ENCODE data around the gene KRT85.
"Not testable (repeated sequence)": the region's sequence is repeated elsewhere in the genome, so short reads cannot be mapped to it uniquely, and the experiment has no call there.

Gene KRT85

GRCh38 chr12:52323416-52324152 lies 43.7 kb downstream of the KRT85 start:
- no peak for DNase-seq (ENCODE audit: low spot score)

GRCh38 chr12:52323001-52323400 lies 44.3 kb downstream of the KRT85 start:
- DNase-seq (ENCODE audit: low spot score) = no peak

GRCh38 chr12:52322069-52322468 lies 45.2 kb downstream of the KRT85 start:
- DNase-seq (ENCODE audit: low spot score) = no peak

- no peak for DNase-seq (ENCODE audit: low spot score)
These were observed 45.9 kb downstream of the KRT85 start for GRCh38 chr12:52321418-52321817.

- DNase-seq (ENCODE audit: low spot score) = no peak
These were observed 46.4 kb downstream of the KRT85 start, which contains the start of gene KRT83 for GRCh38 chr12:52320784-52321400. TSS of gene KRT83 (minus strand) at chr12:52321398. CDS start at chr12:52321335, 63 bp downstream.

- DNase-seq (ENCODE audit: low spot score) = no peak
These were observed 48.2 kb downstream of the KRT85 start for GRCh38 chr12:52319097-52319496.

- no peak for DNase-seq (ENCODE audit: low spot score)
These were observed 48.9 kb downstream of the KRT85 start for GRCh38 chr12:52318241-52318990.

GRCh38 chr12:52317468-52318052 lies 49.7 kb downstream of the KRT85 start:
- no peak for DNase-seq (ENCODE audit: low spot score)

- DNase-seq (ENCODE audit: low spot score) = no peak
These were observed 50.6 kb downstream of the KRT85 start for GRCh38 chr12:52316701-52317100.

GRCh38 chr12:52316290-52316689 lies 51.0 kb downstream of the KRT85 start:
- DNase-seq (ENCODE audit: low spot score) = no peak

GRCh38 chr12:52315721-52316120 lies 51.6 kb downstream of the KRT85 start:
- not testable (repeated sequence) for DNase-seq (ENCODE audit: low spot score)

GRCh38 chr12:52314511-52314910 lies 52.8 kb downstream of the KRT85 start:
- no peak for DNase-seq (ENCODE audit: low spot score)

GRCh38 chr12:52313926-52314325 lies 53.4 kb downstream of the KRT85 start:
- DNase-seq (ENCODE audit: low spot score) = no peak

GRCh38 chr12:52313461-52313860 lies 53.8 kb downstream of the KRT85 start:
- DNase-seq (ENCODE audit: low spot score) = no peak

- DNase-seq (ENCODE audit: low spot score) = no peak
These were observed 55.2 kb downstream of the KRT85 start for GRCh38 chr12:52312086-52312485.

- peak; percentile 55 for DNase-seq (ENCODE audit: low spot score)
These were observed 56.0 kb downstream of the KRT85 start for GRCh38 chr12:52311285-52311648.

GRCh38 chr12:52310622-52311284 lies 56.5 kb downstream of the KRT85 start:
- DNase-seq (ENCODE audit: low spot score) = peak; percentile 53
